ENCODE measurements around the gene PDGFRB.

DNA sequence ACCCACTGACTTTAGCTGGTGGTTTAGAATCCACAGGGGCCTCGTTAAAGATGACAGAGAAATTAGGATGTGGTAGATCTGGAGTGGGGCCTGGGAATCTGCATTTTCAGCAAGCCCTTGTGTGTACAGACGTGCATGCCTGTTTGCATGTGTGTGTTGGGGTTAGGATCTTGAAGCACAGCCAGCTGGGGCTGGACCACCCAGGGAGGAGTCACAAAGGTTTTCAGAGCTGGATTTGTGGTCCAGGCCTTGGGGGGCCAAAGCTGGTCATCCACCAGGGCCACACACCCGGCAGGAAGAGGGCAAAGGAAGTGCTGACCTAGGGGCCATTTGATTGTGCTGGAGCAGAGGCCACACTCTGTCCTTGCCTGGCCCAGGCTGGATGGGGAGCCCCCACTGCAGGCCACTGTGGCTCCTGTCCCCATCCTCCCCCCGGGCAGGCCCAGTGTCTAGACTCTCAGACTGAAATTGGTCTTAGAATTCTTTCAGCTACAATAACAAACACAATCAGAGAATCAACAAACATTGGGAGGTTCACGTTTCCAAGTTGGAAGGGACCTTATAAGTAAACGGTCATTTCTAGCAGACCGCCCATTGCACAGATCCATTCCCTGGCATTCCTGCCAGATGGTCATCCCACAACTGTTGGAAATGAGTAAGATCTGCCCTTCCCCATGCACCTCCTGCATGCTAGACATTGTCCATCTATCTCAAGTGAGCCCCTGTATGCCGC is 21.3 kb upstream of the PDGFRB start:
- TF ChIP-seq CTCF (IDR thresholded peaks at IDR 0.05; ENCODE audit: insufficient read depth, low read length, poor library complexity, severe bottlenecking) (no peak), EZH2phosphoT487 (conservative IDR thresholded peaks at IDR 0.05; ENCODE audit: low read length) (no peak)

All from SU-DHL-6 (cell line).